Left ventricle myocardium inferior (tissue), 1 donor: Measurements from ENCODE around the gene RNF225. TPM values are rescaled to one million over a fixed set of nuclear protein-coding genes. Genes with fewer than 3 reads are reported as not detected.
A peak's percentile ranks its signal among the peaks of the same experiment; 100 is the strongest.

Experiments
- DNase-seq: peaks from one replicate; pipeline ENCODE4 v3.0.0-alpha.2; 2020
- H3K27ac ChIP-seq: fragments of 200-600 bp; replicated peaks from 2 replicates; pipeline ENCODE4 v1.8.0; 2021
- H3K27me3 ChIP-seq: fragments of 200-600 bp; 2 replicates; pipeline ENCODE4 v1.8.0; 2021; ENCODE audit warnings: low read depth
- H3K36me3 ChIP-seq: fragments of 200-600 bp; 2 replicates; pipeline ENCODE4 v1.8.0; 2021
- H3K4me1 ChIP-seq: fragments of 200-600 bp; 2 replicates; pipeline ENCODE4 v1.8.0; 2021
- H3K4me3 ChIP-seq: fragments of 200-600 bp; 2 replicates; pipeline ENCODE4 v1.8.0; 2021; ENCODE audit warnings: mild to moderate bottlenecking, moderate library complexity
- H3K9me3 ChIP-seq: fragments of 200-600 bp; replicated peaks from 2 replicates; pipeline ENCODE4 v1.8.0; 2021
- intact Hi-C: fragments of 100-400 bp; cut with micrococcal nuclease; formaldehyde crosslinking; loops from one replicate; pipeline ENCODE4 v1.11.0; 2022
- total RNA-seq: library from RNA; stranded (reverse); fragmentation: NEBNext Ultra II Directional; extraction: Animal tissue kit (Norgen Biotek cat#: 25700); gene quantifications from one replicate; pipeline ENCODE4 v1.2.1, GENCODE V29; 2021
- TF ChIP-seq, protein P1 (sequence below): fragments of 200-600 bp; IDR thresholded peaks from 2 replicates; pipeline ENCODE4 v1.8.0; 2021; ENCODE audit warnings: antibody characterized with exemption, mild to moderate bottlenecking, borderline replicate concordance
- donor health status: DM: no; HTN: yes; CAD: no; lungs with severe emphysema.

RNF225 gene
- total RNA-seq, 1 donor from 2014 or later, result not detected

- Histone ChIP-seq H3K27ac (no peak overlapping the region), H3K9me3 (no peaks in the 10 kb centered on the region), H3K27me3 (peaks cover 100% of the 10 kb centered on the region), H3K4me1 (peaks cover 43% of the 10 kb centered on the region), H3K4me3 (peak overlapping the region; percentile 45), H3K36me3 (no peaks in the 10 kb centered on the region)
- intact Hi-C loops, result no loop called here
- no peak for DNase-seq
- TF ChIP-seq, protein P1, sequence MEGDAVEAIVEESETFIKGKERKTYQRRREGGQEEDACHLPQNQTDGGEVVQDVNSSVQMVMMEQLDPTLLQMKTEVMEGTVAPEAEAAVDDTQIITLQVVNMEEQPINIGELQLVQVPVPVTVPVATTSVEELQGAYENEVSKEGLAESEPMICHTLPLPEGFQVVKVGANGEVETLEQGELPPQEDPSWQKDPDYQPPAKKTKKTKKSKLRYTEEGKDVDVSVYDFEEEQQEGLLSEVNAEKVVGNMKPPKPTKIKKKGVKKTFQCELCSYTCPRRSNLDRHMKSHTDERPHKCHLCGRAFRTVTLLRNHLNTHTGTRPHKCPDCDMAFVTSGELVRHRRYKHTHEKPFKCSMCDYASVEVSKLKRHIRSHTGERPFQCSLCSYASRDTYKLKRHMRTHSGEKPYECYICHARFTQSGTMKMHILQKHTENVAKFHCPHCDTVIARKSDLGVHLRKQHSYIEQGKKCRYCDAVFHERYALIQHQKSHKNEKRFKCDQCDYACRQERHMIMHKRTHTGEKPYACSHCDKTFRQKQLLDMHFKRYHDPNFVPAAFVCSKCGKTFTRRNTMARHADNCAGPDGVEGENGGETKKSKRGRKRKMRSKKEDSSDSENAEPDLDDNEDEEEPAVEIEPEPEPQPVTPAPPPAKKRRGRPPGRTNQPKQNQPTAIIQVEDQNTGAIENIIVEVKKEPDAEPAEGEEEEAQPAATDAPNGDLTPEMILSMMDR, result no peak
Measured at GRCh38 chr19:58350871-58351557, 44.4 kb upstream of the RNF225 start.

GRCh38 chr19:58351558-58351878 is 43.9 kb upstream of the RNF225 start:
- TF ChIP-seq, protein P1, result no peak
- peaks cover 48% of the 10 kb centered on the region for H3K4me1 ChIP-seq
- no peak for DNase-seq
- H3K36me3 ChIP-seq, result no peaks in the 10 kb centered on the region
- intact Hi-C loops, result no loop called here
- H3K27ac ChIP-seq, result no peak overlapping the region
- peaks cover 100% of the 10 kb centered on the region for H3K27me3 ChIP-seq
- H3K4me3 ChIP-seq, result no peak overlapping the region
- H3K9me3 ChIP-seq, result no peaks in the 10 kb centered on the region

DNA sequence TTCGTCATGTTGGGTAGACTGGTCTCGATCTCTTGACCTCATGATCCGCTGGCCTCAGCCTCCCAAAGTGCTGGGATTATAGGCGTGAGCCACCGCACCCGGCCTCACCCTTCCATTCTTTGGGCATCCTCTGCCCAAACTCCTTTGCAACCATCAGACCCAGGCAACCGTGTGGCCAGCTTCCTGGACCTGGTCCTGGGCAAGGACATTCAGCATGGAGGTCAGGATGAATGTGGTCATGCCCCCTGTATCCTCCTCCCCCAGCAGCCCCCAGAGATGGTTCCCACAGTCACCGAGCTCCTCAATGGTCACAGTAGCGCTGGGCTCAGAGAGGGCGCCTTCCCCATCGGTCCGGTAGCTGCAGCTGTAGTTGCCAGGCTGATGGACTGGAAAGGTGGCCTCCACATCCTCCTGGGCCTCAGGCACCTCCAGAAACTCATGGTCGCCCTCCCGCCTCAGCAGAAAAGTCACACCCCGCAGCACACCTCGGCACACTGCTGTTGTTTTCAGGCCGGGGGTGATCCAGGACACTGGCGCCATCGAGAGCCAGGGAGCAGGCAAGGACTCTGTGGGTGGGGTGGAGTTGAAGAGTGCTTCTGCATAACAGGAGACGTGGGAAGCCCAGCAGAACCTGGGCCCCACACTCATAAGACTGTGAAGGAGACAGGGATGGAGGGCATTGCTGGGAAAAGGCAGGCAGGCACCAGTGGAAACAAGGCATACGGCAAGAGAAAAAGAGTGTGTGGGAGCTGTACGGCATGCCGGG is 43.3 kb upstream of the RNF225 start:
- Histone ChIP-seq H3K36me3 (no peaks in the 10 kb centered on the region), H3K27ac (no peak overlapping the region), H3K27me3 (peaks cover 100% of the 10 kb centered on the region), H3K9me3 (no peaks in the 10 kb centered on the region), H3K4me1 (peaks cover 48% of the 10 kb centered on the region), H3K4me3 (no peak overlapping the region)
- TF ChIP-seq, protein P1, result no peak
- no peak for DNase-seq
- intact Hi-C loops, result no loop called here

DNA sequence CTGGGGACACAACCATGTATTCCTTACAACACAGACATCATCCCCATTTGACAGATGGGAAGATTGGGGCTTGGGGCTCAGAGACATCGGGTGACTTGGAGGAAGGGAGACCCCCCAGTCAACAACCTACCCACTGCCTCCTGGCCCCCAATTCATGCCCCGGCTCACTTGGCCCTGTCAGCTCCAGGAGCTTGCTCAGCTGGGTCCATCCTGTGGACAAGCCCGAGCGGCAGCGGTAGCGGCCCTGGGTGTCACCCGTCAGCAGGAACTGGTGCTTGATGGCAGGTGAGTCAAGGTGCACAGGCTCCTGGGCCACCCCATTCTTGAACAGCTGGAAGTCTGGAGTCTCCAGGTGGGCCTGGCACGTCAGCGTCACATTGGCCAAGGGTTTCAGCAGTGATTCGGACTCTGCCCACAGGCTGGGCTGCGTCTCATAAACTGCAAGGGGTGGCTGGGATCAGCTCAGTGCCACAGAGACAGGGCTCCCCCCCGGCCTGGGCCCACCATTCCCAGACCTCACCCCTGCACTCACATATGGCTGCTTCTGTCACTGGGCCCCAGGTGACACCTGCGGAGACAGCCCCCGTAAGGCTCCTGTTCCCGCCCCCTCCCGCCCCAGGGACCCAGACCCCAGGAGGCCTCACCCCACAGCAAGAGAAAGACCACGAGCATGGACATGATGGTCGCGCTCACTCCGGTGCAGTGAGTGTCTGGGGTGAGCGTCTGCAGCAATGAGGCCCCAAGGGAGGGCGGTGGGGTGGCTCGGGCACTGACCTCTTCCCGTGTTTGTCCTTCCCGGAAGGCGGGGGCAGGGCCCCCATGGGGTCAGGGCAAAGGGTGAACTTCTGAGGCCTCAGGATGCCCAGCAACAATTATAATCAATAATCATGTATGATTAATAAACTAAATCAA is 42.4 kb upstream of the RNF225 start, which contains the start of gene A1BG:
Gene A1BG (minus strand): TSS at position 733 of the 912 bp plus-strand sequence. CDS start 55 bp downstream, at position 678.
- intact Hi-C loops, result no loop called here
- peaks cover 44% of the 10 kb centered on the region for H3K4me1 ChIP-seq
- no peak within 1 kb of the TSS for H3K4me3 ChIP-seq
- H3K36me3 ChIP-seq, result no peaks in the 10 kb centered on the region
- peaks cover 100% of the 10 kb centered on the region for H3K27me3 ChIP-seq
- TF ChIP-seq, protein P1, result no peak
- no peak for DNase-seq
- no peak within 1 kb of the TSS for H3K27ac ChIP-seq
- no peaks in the 10 kb centered on the region for H3K9me3 ChIP-seq

- TF ChIP-seq, protein P1, result no peak
- no peak for DNase-seq
- peaks cover 95% of the 10 kb centered on the region for H3K27me3 ChIP-seq
Measured at GRCh38 chr19:58353717-58354477, 41.6 kb upstream of the RNF225 start.

More at GRCh38 chr19:58353717-58354477, 41.6 kb upstream of the RNF225 start:
- H3K4me1 ChIP-seq, result peaks cover 38% of the 10 kb centered on the region
- H3K36me3 ChIP-seq, result no peaks in the 10 kb centered on the region
- intact Hi-C loops, result no loop called here
- no peak overlapping the region for H3K27ac ChIP-seq
- no peaks in the 10 kb centered on the region for H3K9me3 ChIP-seq
- H3K4me3 ChIP-seq, result no peak overlapping the region
